NCI-H2196 treated with DMSO at 0.1 percent for 48 hours (cell line): ENCODE results near the gene LRRC36.
"Not testable (repeated sequence)": the region's sequence is repeated elsewhere in the genome, so short reads cannot be mapped to it uniquely, and the experiment has no call there.

ENCODE experiments used
- DNase-seq: peaks from one replicate; lab custom pipeline; 2025; ENCODE audit not compliant: unreplicated experiment; lab: John Stamatoyannopoulos, UW

Gene LRRC36

GRCh38 chr16:67399218-67399733 is 72.7 kb downstream of the LRRC36 start:
- no peak for DNase-seq

GRCh38 chr16:67399749-67400704 is 73.4 kb downstream of the LRRC36 start:
- DNase-seq = peak; percentile 38

GRCh38 chr16:67400901-67401300 is 74.3 kb downstream of the LRRC36 start:
- DNase-seq = no peak

- no peak for DNase-seq
Observed at GRCh38 chr16:67403976-67404555, 77.5 kb downstream of the LRRC36 start.

- DNase-seq = no peak
Observed at GRCh38 chr16:67404740-67405226, 78.2 kb downstream of the LRRC36 start.

GRCh38 chr16:67405336-67405735 is 78.7 kb downstream of the LRRC36 start:
- no peak for DNase-seq

GRCh38 chr16:67406111-67406971 is 79.7 kb downstream of the LRRC36 start:
- DNase-seq = no peak

- no peak for DNase-seq
Observed at GRCh38 chr16:67407176-67407787, 80.7 kb downstream of the LRRC36 start.

- no peak for DNase-seq
Observed at GRCh38 chr16:67407788-67408452, 81.3 kb downstream of the LRRC36 start.

- no peak for DNase-seq
Observed at GRCh38 chr16:67409631-67410030, 83.0 kb downstream of the LRRC36 start.

- DNase-seq = no peak
Observed at GRCh38 chr16:67411339-67411738, 84.7 kb downstream of the LRRC36 start.

- DNase-seq = no peak
Observed at GRCh38 chr16:67412294-67412693, 85.7 kb downstream of the LRRC36 start.

GRCh38 chr16:67413978-67414911 is 87.6 kb downstream of the LRRC36 start:
- DNase-seq = no peak

- not testable (repeated sequence) for DNase-seq
Observed at GRCh38 chr16:67415421-67415820, 88.8 kb downstream of the LRRC36 start.

- no peak for DNase-seq
Observed at GRCh38 chr16:67415872-67416793, 89.5 kb downstream of the LRRC36 start, which contains the start of gene ZDHHC1. TSS of gene ZDHHC1 (minus strand) at chr16:67416477. CDS start at chr16:67407775, 8,702 bp downstream.

GRCh38 chr16:67417333-67418061 is 90.9 kb downstream of the LRRC36 start:
- DNase-seq = no peak

GRCh38 chr16:67419502-67419901 is 92.9 kb downstream of the LRRC36 start:
- DNase-seq = no peak
